ENCODE data around the gene PLPP3. TPM values are rescaled to one million over a fixed set of nuclear protein-coding genes. Genes with fewer than 3 reads are reported as not detected.

The PLPP3 gene
- polyA plus RNA-seq, 1 of the 3 experiments (the other 2 are of a cell fraction), result 32.2 TPM

DNA sequence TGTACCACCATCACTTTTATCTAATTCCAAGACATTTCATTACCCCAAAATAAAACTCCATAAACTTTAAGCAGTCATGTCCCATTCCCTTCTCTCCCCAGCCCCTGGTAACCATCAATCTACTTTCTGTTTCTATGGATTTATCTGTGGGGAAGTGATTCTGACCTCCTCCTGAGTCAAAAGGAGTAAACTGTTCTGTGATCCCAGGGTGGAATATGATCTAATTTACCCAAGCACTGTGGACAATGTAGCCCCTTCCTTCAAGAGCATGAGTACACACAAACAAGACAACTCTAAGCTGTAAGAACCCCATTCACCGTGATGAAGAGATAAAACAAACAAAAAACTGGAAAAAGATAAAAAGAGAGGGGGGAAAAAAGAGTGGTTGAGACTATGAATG is 77.9 kb downstream of the PLPP3 start (continued):
- TF ChIP-seq NFIC (IDR thresholded peaks at IDR 0.05; ENCODE audit: borderline replicate concordance) (no peak), EP300 (IDR thresholded peaks at IDR 0.05; ENCODE audit: borderline replicate concordance in 1 of 2, low read depth in 1 of 2, low read length in 1 of 2) (no peak), YY1 (IDR thresholded peaks at IDR 0.05; ENCODE audit: low read depth) (no peak), MAX (IDR thresholded peaks at IDR 0.05; ENCODE audit: low read depth) (no peak)

- no peak overlapping the region for H3K4me3 ChIP-seq (ENCODE audit: low read depth in 2 of 2, low read length in 1 of 2)
- DNase-seq, result peak; percentile 22
- 80% methylated on average over 12 of the region's 12 CpGs for WGBS (ENCODE audit: low lambda C conversion rate)
- no peaks in the 10 kb centered on the region for H3K27me3 ChIP-seq (ENCODE audit: insufficient read depth)
- H3K4me1 ChIP-seq (ENCODE audit: control insufficient read depth in 1 of 2, insufficient read depth in 2 of 2, low read depth in 1 of 2, low read length in 1 of 2), result peaks cover 0 to 54% of the 10 kb centered on the region in 2 experiments; a peak in 2 of 4 replicates
- ChIA-PET POLR2A (no interaction called here), CTCF (no interaction called here)
- no peaks in the 10 kb centered on the region for H3K9me2 ChIP-seq
- H3K4me2 ChIP-seq, result no peak overlapping the region
- no peak overlapping the region for H3K9ac ChIP-seq
- no peaks in the 10 kb centered on the region for H3F3A ChIP-seq (replicated peaks; ENCODE audit: insufficient read depth)
- H3K36me3 ChIP-seq (replicated peaks in 1 of 2; ENCODE audit: control insufficient read depth in 1 of 2, insufficient read depth in 2 of 2, low read length in 1 of 2), result peaks cover 25 to 70% of the 10 kb centered on the region in 2 experiments
- no peak overlapping the region for H2AFZ ChIP-seq (ENCODE audit: low read depth)
- TF ChIP-seq TAF1 (IDR thresholded peaks at IDR 0.05; ENCODE audit: borderline replicate concordance, low read depth, low read length) (no peak), POLR2AphosphoS5 (IDR thresholded peaks at IDR 0.05; ENCODE audit: low read depth, low read length) (no peak), ELF1 (IDR thresholded peaks at IDR 0.05) (no peak), ZBTB33 (IDR thresholded peaks at IDR 0.05; ENCODE audit: borderline replicate concordance, low read depth) (no peak), EP300 (IDR thresholded peaks at IDR 0.05; ENCODE audit: borderline replicate concordance in 1 of 2, low read depth in 1 of 2, low read length in 1 of 2) (peak in 1 of 2 experiments; percentile 5; a peak in 1 of 4 replicates), RXRA (IDR thresholded peaks at IDR 0.05; ENCODE audit: borderline replicate concordance, low read depth) (no peak)
- TF ChIP-seq, protein P1, sequence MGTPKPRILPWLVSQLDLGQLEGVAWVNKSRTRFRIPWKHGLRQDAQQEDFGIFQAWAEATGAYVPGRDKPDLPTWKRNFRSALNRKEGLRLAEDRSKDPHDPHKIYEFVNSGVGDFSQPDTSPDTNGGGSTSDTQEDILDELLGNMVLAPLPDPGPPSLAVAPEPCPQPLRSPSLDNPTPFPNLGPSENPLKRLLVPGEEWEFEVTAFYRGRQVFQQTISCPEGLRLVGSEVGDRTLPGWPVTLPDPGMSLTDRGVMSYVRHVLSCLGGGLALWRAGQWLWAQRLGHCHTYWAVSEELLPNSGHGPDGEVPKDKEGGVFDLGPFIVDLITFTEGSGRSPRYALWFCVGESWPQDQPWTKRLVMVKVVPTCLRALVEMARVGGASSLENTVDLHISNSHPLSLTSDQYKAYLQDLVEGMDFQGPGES (IDR thresholded peaks at IDR 0.05; ENCODE audit: low read depth, low read length), result no peak
- no peaks in the 10 kb centered on the region for H3K9me3 ChIP-seq
- H3K27ac ChIP-seq (ENCODE audit: low read depth in 2 of 2, low read length in 1 of 2), result peak overlapping the region in 1 of 2 experiments; percentile 76; a peak in 2 of 4 replicates
- no peaks in the 10 kb centered on the region for H3K79me2 ChIP-seq (ENCODE audit: insufficient read depth)
- no peaks in the 10 kb centered on the region for H4K20me1 ChIP-seq (ENCODE audit: insufficient read depth)
Measured at GRCh38 chr1:56496821-56497772, 82.3 kb downstream of the PLPP3 start.

Data from SK-N-SH (cell line).